ENCODE measurements around the gene PTGFRN. TPM values are rescaled to one million over a fixed set of nuclear protein-coding genes. Genes with fewer than 3 reads are reported as not detected.
"Not testable (repeated sequence)": the region's sequence is repeated elsewhere in the genome, so short reads cannot be mapped to it uniquely, and the experiment has no call there.

The PTGFRN gene
- 10 to 100 TPM; 64.5 to 92.0 (median 83.9) TPM for total RNA-seq

- no peaks in the 10 kb centered on the region for H3K27me3 ChIP-seq
- H3K27ac ChIP-seq, result peak within 1 kb of the TSS; percentile 91
- TF ChIP-seq POLR2AphosphoS5 (IDR thresholded peaks at IDR 0.05) (peak in 1 of 3 donors; percentile 68), CTCF (IDR thresholded peaks at IDR 0.05) (no peak)
- H3K4me3 ChIP-seq, result peak within 1 kb of the TSS; percentile 79
- DNase-seq (ENCODE audit: low spot score in 2 of 2), result peak; percentile 84 to 85
- no peaks in the 10 kb centered on the region for H3K36me3 ChIP-seq
- H3K9me3 ChIP-seq, result no peaks in the 10 kb centered on the region
- WGBS, result 3% methylated on average over 21 of the region's 86 CpGs
- H3K4me1 ChIP-seq, result peaks cover 49% of the 10 kb centered on the region
These were observed at the start of gene PTGFRN for GRCh38 chr1:116909512-116910378. Gene PTGFRN (plus strand): TSS chr1:116909916. CDS start chr1:116910204, 288 bp downstream.

DNA sequence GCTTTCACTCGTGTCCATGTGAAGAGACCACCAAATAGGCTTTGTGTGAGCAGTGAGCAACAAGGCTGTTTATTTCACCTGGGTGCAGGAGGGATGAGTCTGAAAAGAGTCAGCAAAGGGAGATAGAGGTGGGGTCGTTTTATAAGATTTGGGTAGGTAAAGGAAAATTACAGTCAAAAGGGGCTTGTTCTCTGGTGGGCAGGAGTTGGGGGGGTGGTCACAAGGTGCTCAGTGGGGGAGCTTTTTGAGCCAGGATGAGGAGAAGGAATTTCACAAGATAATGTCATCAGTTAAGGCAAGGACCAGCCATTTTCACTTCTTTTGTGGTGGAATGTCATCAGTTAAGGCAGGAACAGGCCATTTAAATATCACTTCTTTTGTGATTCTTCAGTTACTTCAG, 49.5 kb upstream of the PTGFRN start:
- not testable (repeated sequence) for H3K36me3 ChIP-seq; H3K27me3 ChIP-seq; H3K9me3 ChIP-seq; H3K27ac ChIP-seq; H3K4me3 ChIP-seq; DNase-seq (ENCODE audit: low spot score in 2 of 2)
- WGBS, result 91% methylated on average over 2 of the region's 2 CpGs
- peaks cover 17% of the 10 kb centered on the region for H3K4me1 ChIP-seq

DNA sequence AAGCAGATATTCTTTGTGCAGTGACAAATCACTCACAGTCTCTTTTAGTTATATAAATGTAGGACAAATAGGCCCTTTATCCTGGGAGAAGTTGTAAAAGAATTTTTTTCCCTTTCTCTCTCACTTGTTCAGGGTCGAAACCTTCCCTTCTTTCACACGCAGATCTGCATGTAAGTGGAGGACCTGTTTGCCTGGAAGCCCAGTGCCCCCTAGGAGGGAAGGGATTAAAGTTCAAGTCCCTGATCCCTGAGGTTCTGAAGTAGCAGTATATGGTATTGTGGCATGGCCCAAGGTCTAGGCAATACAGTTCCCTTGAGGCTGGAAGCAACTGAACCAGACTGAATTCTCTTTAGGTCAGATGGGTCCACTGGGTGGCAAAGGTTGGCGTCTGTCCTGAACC, 48.6 kb upstream of the PTGFRN start:
- no peaks in the 10 kb centered on the region for H3K27me3 ChIP-seq
- no peak overlapping the region for H3K4me3 ChIP-seq
- 94% methylated on average over 3 of the region's 3 CpGs for WGBS
- TF ChIP-seq POLR2AphosphoS5 (IDR thresholded peaks at IDR 0.05) (no peak), EP300 (IDR thresholded peaks at IDR 0.05) (no peak), CTCF (IDR thresholded peaks at IDR 0.05) (no peak), POLR2A (IDR thresholded peaks at IDR 0.05) (no peak)
- no peaks in the 10 kb centered on the region for H3K36me3 ChIP-seq
- no peak for DNase-seq (ENCODE audit: low spot score in 2 of 2)
- H3K4me1 ChIP-seq, result peaks cover 7% of the 10 kb centered on the region
- no peaks in the 10 kb centered on the region for H3K9me3 ChIP-seq
- no peak overlapping the region for H3K27ac ChIP-seq

DNA sequence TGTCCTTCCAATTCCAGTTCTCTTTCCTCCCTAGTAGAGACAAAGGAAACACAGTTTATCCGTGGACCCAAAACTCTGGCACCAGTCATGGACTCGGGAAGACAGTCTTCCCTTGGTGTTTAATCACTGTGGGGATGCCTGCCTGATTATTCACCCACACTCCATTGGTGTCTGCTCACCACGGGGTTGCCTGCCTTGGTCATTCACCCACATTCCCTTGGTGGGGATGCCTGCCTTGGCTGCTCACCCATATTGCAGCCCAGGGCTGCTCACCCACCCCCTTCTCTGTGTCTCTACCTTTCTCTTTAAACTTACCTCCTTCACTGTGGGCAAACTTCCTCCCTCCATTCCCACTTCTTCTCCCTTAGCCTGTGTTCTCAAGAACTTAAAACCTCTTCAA, 46.7 kb upstream of the PTGFRN start:
- H3K27ac ChIP-seq; DNase-seq (ENCODE audit: low spot score in 2 of 2); H3K36me3 ChIP-seq; H3K4me1 ChIP-seq; H3K4me3 ChIP-seq; H3K27me3 ChIP-seq; H3K9me3 ChIP-seq: not testable (repeated sequence)
- WGBS, result 86% methylated on average over 3 of the region's 3 CpGs

GRCh38 chr1:116866478-116866877, 43.2 kb upstream of the PTGFRN start:
- WGBS, result 97% methylated on average over 2 of the region's 2 CpGs
- not testable (repeated sequence) for H3K4me3 ChIP-seq

GRCh38 chr1:116868385-116868784, 41.3 kb upstream of the PTGFRN start:
- Histone ChIP-seq H3K27me3 (no peaks in the 10 kb centered on the region), H3K9me3 (peaks cover 4% of the 10 kb centered on the region), H3K4me1 (peaks cover 23% of the 10 kb centered on the region), H3K36me3 (no peaks in the 10 kb centered on the region), H3K4me3 (no peak overlapping the region), H3K27ac (no peak overlapping the region)
- WGBS, result 56% methylated on average over 3 of the region's 3 CpGs
- no peak for DNase-seq (ENCODE audit: low spot score in 2 of 2)
- TF ChIP-seq POLR2A (IDR thresholded peaks at IDR 0.05), result no peak
- no peak for TF ChIP-seq CTCF (IDR thresholded peaks at IDR 0.05)

More at GRCh38 chr1:116866478-116866877, 43.2 kb upstream of the PTGFRN start:
- not testable (repeated sequence) for H3K27ac ChIP-seq; H3K9me3 ChIP-seq; H3K27me3 ChIP-seq; H3K36me3 ChIP-seq; DNase-seq (ENCODE audit: low spot score in 2 of 2)
- H3K4me1 ChIP-seq, result peaks cover 12% of the 10 kb centered on the region

- H3K9me3 ChIP-seq, result peaks cover 4% of the 10 kb centered on the region
- H3K27ac ChIP-seq, result no peak overlapping the region
- peaks cover 33% of the 10 kb centered on the region for H3K4me1 ChIP-seq
- WGBS, result over 99% methylated on average over 4 of the region's 4 CpGs
- H3K4me3 ChIP-seq, result no peak overlapping the region
- H3K36me3 ChIP-seq, result no peaks in the 10 kb centered on the region
- TF ChIP-seq EP300 (IDR thresholded peaks at IDR 0.05) (no peak), CTCF (IDR thresholded peaks at IDR 0.05) (no peak), POLR2A (IDR thresholded peaks at IDR 0.05) (no peak), POLR2AphosphoS5 (IDR thresholded peaks at IDR 0.05) (no peak)
- DNase-seq (ENCODE audit: low spot score in 2 of 2), result no peak
- H3K27me3 ChIP-seq, result no peaks in the 10 kb centered on the region
These were observed 40.1 kb upstream of the PTGFRN start for GRCh38 chr1:116869611-116870010.
